H1 (cell line): ENCODE data around the gene CRK. TPM values are rescaled to one million over a fixed set of nuclear protein-coding genes. Genes with fewer than 3 reads are reported as not detected.

Source experiments
- FOSL1 ChIP-seq: IDR thresholded peaks from 2 replicates; pipeline ENCODE4 v1.6.1; 2011; ENCODE audit warnings: mild to moderate bottlenecking, low read depth, low read length, moderate library complexity; ENCODE audit not compliant: insufficient read depth
- GABPA ChIP-seq: IDR thresholded peaks from 2 replicates; pipeline ENCODE4 v1.6.1; 2011; ENCODE audit warnings: mild to moderate bottlenecking, low read length, moderate library complexity, borderline replicate concordance; ENCODE audit not compliant: insufficient read depth
- TAF7 ChIP-seq: optimal IDR thresholded peaks from 2 replicates; pipeline ENCODE3; 2011; ENCODE audit warnings: low read depth, mild to moderate bottlenecking, inconsistent platforms, low read length, moderate library complexity, borderline replicate concordance
- polyA plus RNA-seq, 7 experiments: library from polyadenylated mRNA; depleted of rRNA in 3 of 7; stranded (reverse) in 5 of 7; unstranded in 2 of 7; fragments of >200 nt in 5 of 7; fragments of 200-250 nt in 2 of 7; gene quantifications; 1 replicate in 5 of 7; 2 replicates in 1 of 7; 4 replicates in 1 of 7; pipeline versions ENCODE4 v1.2.1 to v1.2.3, GENCODE V29; 2011 to 2013; ENCODE audit warnings: missing spikeins in 2 of 7, mixed read lengths in 2 of 7
- total RNA-seq: library from RNA; stranded (reverse); fragmentation: NEBNext Ultra II Directional; extraction: Animal tissue kit (Norgen Biotek cat#: 25700); gene quantifications from 2 replicates; pipeline ENCODE4 v1.2.1, GENCODE V29; 2021

The CRK gene
- total and polyA plus RNA-seq, 2 of the 8 experiments (the other 6 are each of a cell fraction or from before 2014, with no cell fraction given), result 32.8 to 57.1 TPM

DNA sequence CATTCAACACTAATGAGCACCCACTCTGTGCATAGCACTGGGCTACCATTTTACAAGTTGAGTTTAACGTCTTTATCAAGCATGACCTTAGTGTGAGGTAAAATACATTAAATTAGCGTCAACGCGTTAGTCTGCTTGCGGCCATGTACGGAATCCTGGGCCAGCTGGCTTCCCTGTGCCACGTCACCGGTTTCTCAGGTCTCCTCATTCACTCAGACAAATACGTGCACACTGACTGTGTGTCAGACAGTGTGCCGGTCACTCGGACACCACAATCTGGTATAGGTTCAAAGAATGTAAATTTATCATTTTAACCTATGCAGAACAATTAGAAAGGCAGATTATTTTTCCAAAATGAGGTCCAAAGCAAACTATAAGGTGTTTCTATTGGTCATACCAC is 34.6 kb downstream of the CRK start (continued):
- no peak for TF ChIP-seq GABPA
- TF ChIP-seq TAF7, result no peak
- no peak for TF ChIP-seq FOSL1
